GM12873 (cell line): ENCODE results near the gene OPRL1.
A peak's percentile ranks its signal among the peaks of the same experiment; 100 is the strongest.

ENCODE experiments used
- CTCF ChIP-seq: IDR thresholded peaks from 2 replicates; pipeline ENCODE4 v1.5.1; 2012; ENCODE audit warnings: low read depth, mild to moderate bottlenecking, moderate library complexity, low read length, control low read depth; ENCODE audit not compliant: insufficient read depth; ENCODE audit errors: missing control alignments

OPRL1 gene

GRCh38 chr20:64049878-64050260 lies 30.0 kb upstream of the OPRL1 start:
- no peak for TF ChIP-seq CTCF

- no peak for TF ChIP-seq CTCF
Measured at GRCh38 chr20:64050261-64051032, 29.4 kb upstream of the OPRL1 start.

- TF ChIP-seq CTCF = no peak
Measured at GRCh38 chr20:64051033-64051452, 28.8 kb upstream of the OPRL1 start.

- no peak for TF ChIP-seq CTCF
Measured at GRCh38 chr20:64051561-64052325, 28.1 kb upstream of the OPRL1 start.

GRCh38 chr20:64052326-64052722 lies 27.6 kb upstream of the OPRL1 start:
- TF ChIP-seq CTCF = no peak

- TF ChIP-seq CTCF = no peak
Measured at GRCh38 chr20:64052987-64053840, 26.7 kb upstream of the OPRL1 start.

- peak; percentile 47 for TF ChIP-seq CTCF
Measured at GRCh38 chr20:64053841-64054661, 25.8 kb upstream of the OPRL1 start.
